Measurements from ENCODE around the gene BHLHE41.

Gene BHLHE41

GRCh38 chr12:26113853-26114719 is 10.8 kb downstream of the BHLHE41 start:
- DNase-seq = peak; percentile 42 to 68

- no peak for DNase-seq
Measured at GRCh38 chr12:26113181-26113654, 11.6 kb downstream of the BHLHE41 start.

GRCh38 chr12:26112703-26113147 is 12.1 kb downstream of the BHLHE41 start:
- DNase-seq = no peak

- DNase-seq = no peak
Measured at GRCh38 chr12:26112232-26112631, 12.6 kb downstream of the BHLHE41 start.

- no peak for DNase-seq
Measured at GRCh38 chr12:26109343-26109881, 15.4 kb downstream of the BHLHE41 start.

- DNase-seq = no peak
Measured at GRCh38 chr12:26108915-26109314, 15.9 kb downstream of the BHLHE41 start.

- DNase-seq = no peak
Measured at GRCh38 chr12:26106347-26106746, 18.5 kb downstream of the BHLHE41 start.

- no peak for DNase-seq
Measured at GRCh38 chr12:26102953-26103352, 21.9 kb downstream of the BHLHE41 start.

GRCh38 chr12:26101763-26102162 is 23.1 kb downstream of the BHLHE41 start:
- DNase-seq = no peak

GRCh38 chr12:26101350-26101734 is 23.5 kb downstream of the BHLHE41 start:
- no peak for DNase-seq

GRCh38 chr12:26100666-26101349 is 24.0 kb downstream of the BHLHE41 start:
- no peak for DNase-seq

- peak; percentile 9 to 35 for DNase-seq
Measured at GRCh38 chr12:26097046-26097878, 27.6 kb downstream of the BHLHE41 start.

- DNase-seq = no peak
Measured at GRCh38 chr12:26096036-26096435, 28.8 kb downstream of the BHLHE41 start.

GRCh38 chr12:26095186-26095585 is 29.7 kb downstream of the BHLHE41 start:
- no peak for DNase-seq

- DNase-seq = no peak
Measured at GRCh38 chr12:26092346-26093105, 32.3 kb downstream of the BHLHE41 start.

GRCh38 chr12:26091822-26092221 is 33.0 kb downstream of the BHLHE41 start:
- DNase-seq = no peak

- no peak for DNase-seq
Measured at GRCh38 chr12:26090836-26091510, 33.9 kb downstream of the BHLHE41 start.

GRCh38 chr12:26088998-26089397 is 35.8 kb downstream of the BHLHE41 start:
- DNase-seq = no peak

GRCh38 chr12:26086936-26087335 is 37.9 kb downstream of the BHLHE41 start:
- no peak for DNase-seq

- DNase-seq = no peak
Measured at GRCh38 chr12:26080911-26081310, 43.9 kb downstream of the BHLHE41 start.

GRCh38 chr12:26077915-26078702 is 46.7 kb downstream of the BHLHE41 start:
- no peak for DNase-seq

Data from bone marrow (tissue), 2 donors.